M059J (cell line): ENCODE results near the gene EPN1. TPM values are rescaled to one million over a fixed set of nuclear protein-coding genes. Genes with fewer than 3 reads are reported as not detected.
A peak's percentile ranks its signal among the peaks of the same experiment; 100 is the strongest.

Experiments used
- DNase-seq: peaks from one replicate; pipeline ENCODE4 v3.0.0-alpha.2; 2012; ENCODE audit warnings: low read depth
- total RNA-seq: library from RNA; depleted of rRNA; stranded (reverse); fragments of >200 nt; shearing (Covaris generic); gene quantifications from 2 replicates; pipeline ENCODE4 v1.2.3, GENCODE V29; 2014

The EPN1 gene
- total RNA-seq, 1 experiment from 2014 or later = 102 TPM

GRCh38 chr19:55679343-55680257 is 4.6 kb downstream of the EPN1 start:
- peak; percentile 39 for DNase-seq

- no peak for DNase-seq
Observed at GRCh38 chr19:55680339-55681130, 5.5 kb downstream of the EPN1 start.

- no peak for DNase-seq
Observed at GRCh38 chr19:55681131-55682092, 6.4 kb downstream of the EPN1 start.

- DNase-seq = no peak
Observed at GRCh38 chr19:55683449-55684261, 8.6 kb downstream of the EPN1 start.

- DNase-seq = no peak
Observed at GRCh38 chr19:55684946-55685681, 10.1 kb downstream of the EPN1 start.

GRCh38 chr19:55685776-55686175 is 10.8 kb downstream of the EPN1 start:
- no peak for DNase-seq

- DNase-seq = no peak
Observed at GRCh38 chr19:55686311-55687050, 11.5 kb downstream of the EPN1 start.

GRCh38 chr19:55687281-55688201 is 12.5 kb downstream of the EPN1 start:
- no peak for DNase-seq

- no peak for DNase-seq
Observed at GRCh38 chr19:55688422-55689218, 13.6 kb downstream of the EPN1 start.

GRCh38 chr19:55689411-55690108 is 14.5 kb downstream of the EPN1 start:
- no peak for DNase-seq

- no peak for DNase-seq
Observed at GRCh38 chr19:55690109-55690768, 15.2 kb downstream of the EPN1 start.

- DNase-seq = no peak
Observed at GRCh38 chr19:55690769-55691545, 15.9 kb downstream of the EPN1 start.

GRCh38 chr19:55691561-55692481 is 16.8 kb downstream of the EPN1 start:
- no peak for DNase-seq

- no peak for DNase-seq
Observed at GRCh38 chr19:55692681-55693081, 17.7 kb downstream of the EPN1 start.
